GM12874 (cell line): Measurements from ENCODE around the gene FBRS.

Experiments
- CTCF ChIP-seq: IDR thresholded peaks from 2 replicates; pipeline ENCODE4 v1.5.1; 2011; ENCODE audit warnings: low read depth, mild to moderate bottlenecking, control low read depth, low read length, moderate library complexity; ENCODE audit not compliant: insufficient read depth

Gene FBRS

GRCh38 chr16:30669026-30669902 is 11.0 kb downstream of the FBRS start:
- TF ChIP-seq CTCF = no peak

- TF ChIP-seq CTCF = no peak
These were observed 11.9 kb downstream of the FBRS start for GRCh38 chr16:30669903-30670824.

- no peak for TF ChIP-seq CTCF
These were observed 16.9 kb downstream of the FBRS start for GRCh38 chr16:30675143-30675542.

- TF ChIP-seq CTCF = no peak
These were observed 19.8 kb downstream of the FBRS start for GRCh38 chr16:30677931-30678585.

GRCh38 chr16:30678586-30678970 is 20.3 kb downstream of the FBRS start:
- TF ChIP-seq CTCF = no peak

- TF ChIP-seq CTCF = no peak
These were observed 22.1 kb downstream of the FBRS start for GRCh38 chr16:30680326-30680725.

GRCh38 chr16:30688701-30689100 is 30.5 kb downstream of the FBRS start:
- TF ChIP-seq CTCF = no peak
